Measurements from ENCODE around the gene MAPK8IP2.

DNA sequence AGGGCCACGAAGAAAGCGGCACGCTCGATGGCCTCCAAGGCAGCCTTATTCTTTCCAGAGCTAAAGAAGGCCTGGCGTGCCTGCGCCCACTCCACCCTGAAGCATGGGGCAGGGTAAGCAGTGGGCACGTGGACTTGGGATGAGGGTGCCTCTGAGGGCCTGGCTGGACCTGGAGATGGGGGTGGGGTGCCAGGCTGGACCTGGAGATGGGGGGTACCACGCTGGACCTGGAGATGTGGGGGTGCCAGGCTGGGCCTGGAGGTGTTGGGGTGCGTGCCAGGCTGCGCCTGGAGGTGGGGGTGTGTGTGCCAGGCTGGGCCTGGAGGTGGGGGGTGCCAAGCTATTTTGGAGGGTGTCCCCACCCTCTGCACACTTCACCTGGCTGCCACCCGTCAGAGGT lies 27.6 kb upstream of the MAPK8IP2 start:
- TF ChIP-seq POLR2A (IDR thresholded peaks at IDR 0.05; ENCODE audit: insufficient read depth in 1 of 2, low read depth in 2 of 2, low read length in 2 of 2) (no peak), SMARCC2 (IDR thresholded peaks at IDR 0.05) (no peak)
- TF ChIP-seq, protein P1, sequence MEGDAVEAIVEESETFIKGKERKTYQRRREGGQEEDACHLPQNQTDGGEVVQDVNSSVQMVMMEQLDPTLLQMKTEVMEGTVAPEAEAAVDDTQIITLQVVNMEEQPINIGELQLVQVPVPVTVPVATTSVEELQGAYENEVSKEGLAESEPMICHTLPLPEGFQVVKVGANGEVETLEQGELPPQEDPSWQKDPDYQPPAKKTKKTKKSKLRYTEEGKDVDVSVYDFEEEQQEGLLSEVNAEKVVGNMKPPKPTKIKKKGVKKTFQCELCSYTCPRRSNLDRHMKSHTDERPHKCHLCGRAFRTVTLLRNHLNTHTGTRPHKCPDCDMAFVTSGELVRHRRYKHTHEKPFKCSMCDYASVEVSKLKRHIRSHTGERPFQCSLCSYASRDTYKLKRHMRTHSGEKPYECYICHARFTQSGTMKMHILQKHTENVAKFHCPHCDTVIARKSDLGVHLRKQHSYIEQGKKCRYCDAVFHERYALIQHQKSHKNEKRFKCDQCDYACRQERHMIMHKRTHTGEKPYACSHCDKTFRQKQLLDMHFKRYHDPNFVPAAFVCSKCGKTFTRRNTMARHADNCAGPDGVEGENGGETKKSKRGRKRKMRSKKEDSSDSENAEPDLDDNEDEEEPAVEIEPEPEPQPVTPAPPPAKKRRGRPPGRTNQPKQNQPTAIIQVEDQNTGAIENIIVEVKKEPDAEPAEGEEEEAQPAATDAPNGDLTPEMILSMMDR (CRISPR knock-in tag; IDR thresholded peaks at IDR 0.05): no peak
- TF ChIP-seq, protein P2, sequence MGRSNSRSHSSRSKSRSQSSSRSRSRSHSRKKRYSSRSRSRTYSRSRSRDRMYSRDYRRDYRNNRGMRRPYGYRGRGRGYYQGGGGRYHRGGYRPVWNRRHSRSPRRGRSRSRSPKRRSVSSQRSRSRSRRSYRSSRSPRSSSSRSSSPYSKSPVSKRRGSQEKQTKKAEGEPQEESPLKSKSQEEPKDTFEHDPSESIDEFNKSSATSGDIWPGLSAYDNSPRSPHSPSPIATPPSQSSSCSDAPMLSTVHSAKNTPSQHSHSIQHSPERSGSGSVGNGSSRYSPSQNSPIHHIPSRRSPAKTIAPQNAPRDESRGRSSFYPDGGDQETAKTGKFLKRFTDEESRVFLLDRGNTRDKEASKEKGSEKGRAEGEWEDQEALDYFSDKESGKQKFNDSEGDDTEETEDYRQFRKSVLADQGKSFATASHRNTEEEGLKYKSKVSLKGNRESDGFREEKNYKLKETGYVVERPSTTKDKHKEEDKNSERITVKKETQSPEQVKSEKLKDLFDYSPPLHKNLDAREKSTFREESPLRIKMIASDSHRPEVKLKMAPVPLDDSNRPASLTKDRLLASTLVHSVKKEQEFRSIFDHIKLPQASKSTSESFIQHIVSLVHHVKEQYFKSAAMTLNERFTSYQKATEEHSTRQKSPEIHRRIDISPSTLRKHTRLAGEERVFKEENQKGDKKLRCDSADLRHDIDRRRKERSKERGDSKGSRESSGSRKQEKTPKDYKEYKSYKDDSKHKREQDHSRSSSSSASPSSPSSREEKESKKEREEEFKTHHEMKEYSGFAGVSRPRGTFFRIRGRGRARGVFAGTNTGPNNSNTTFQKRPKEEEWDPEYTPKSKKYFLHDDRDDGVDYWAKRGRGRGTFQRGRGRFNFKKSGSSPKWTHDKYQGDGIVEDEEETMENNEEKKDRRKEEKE (IDR thresholded peaks at IDR 0.05): no peak
